ENCODE results near the gene FMN1.

Gene FMN1

DNA sequence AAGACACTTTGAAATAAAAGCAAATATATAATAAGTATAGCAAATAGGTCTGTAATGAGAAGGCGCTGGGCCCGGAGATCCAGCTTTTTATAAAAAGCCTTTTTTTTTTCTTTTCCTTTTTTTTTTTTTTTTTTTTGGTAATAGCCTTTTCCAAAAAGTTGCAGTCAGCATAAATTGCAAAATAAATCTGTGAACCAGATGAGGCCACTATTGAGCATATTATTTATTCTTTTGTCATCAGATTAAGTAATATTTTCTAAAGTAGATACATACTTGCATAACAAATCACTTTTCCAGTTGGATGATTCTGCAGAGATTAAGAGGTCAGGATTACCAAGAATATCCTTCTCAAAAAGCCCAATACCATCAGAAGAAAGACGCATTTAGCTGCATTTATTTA, 24.9 kb downstream of the FMN1 start:
- H3K4me3 ChIP-seq (ENCODE audit: low read length), result no peak overlapping the region
- no peak for DNase-seq (ENCODE audit: low read depth)
- TF ChIP-seq, protein P1, sequence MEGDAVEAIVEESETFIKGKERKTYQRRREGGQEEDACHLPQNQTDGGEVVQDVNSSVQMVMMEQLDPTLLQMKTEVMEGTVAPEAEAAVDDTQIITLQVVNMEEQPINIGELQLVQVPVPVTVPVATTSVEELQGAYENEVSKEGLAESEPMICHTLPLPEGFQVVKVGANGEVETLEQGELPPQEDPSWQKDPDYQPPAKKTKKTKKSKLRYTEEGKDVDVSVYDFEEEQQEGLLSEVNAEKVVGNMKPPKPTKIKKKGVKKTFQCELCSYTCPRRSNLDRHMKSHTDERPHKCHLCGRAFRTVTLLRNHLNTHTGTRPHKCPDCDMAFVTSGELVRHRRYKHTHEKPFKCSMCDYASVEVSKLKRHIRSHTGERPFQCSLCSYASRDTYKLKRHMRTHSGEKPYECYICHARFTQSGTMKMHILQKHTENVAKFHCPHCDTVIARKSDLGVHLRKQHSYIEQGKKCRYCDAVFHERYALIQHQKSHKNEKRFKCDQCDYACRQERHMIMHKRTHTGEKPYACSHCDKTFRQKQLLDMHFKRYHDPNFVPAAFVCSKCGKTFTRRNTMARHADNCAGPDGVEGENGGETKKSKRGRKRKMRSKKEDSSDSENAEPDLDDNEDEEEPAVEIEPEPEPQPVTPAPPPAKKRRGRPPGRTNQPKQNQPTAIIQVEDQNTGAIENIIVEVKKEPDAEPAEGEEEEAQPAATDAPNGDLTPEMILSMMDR (IDR thresholded peaks at IDR 0.05; ENCODE audit: insufficient read depth, low read depth, low read length, missing control alignments), result no peak

DNA sequence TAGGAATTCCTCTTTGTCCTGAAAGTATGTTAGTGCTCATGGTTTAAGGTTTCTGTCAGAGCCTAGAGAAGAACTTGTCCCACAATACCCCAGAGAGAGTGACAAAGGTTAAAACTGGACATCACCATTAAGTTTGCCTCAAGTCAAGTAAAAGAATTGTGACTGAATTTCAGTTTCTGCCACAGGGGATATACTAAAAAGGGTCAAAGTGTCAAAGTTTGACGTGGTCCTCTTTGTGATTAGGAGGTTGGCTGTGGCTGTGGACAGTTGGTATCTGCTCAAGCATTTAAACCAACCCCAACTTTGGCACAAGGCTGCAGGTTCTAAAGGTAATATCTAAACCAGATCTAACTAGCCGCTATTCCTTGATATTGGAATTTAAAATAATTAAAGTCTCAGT, 26.1 kb downstream of the FMN1 start:
- TF ChIP-seq, protein P1 (IDR thresholded peaks at IDR 0.05; ENCODE audit: insufficient read depth, low read depth, low read length, missing control alignments), result no peak
- no peak overlapping the region for H3K4me3 ChIP-seq (ENCODE audit: low read length)
- DNase-seq (ENCODE audit: low read depth), result no peak

DNA sequence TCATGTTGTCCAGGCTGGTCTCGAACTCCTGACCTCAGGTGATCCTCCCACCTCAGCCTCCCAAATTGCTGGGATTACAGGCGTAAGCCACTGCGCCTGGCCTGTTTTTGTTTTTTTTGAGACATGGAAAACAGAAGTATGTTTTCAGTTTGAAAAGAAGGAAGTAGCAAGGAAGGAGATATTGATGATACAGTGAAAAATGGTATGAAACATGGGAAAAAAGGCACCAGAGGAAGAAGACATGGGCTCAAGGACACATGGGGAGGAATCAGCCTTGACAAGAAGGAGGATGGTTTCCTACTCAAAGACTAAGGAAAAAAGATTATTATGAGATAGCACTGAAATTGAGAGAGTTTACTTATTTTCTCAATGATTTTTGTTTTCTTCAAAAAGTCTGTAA, 30.7 kb downstream of the FMN1 start:
- TF ChIP-seq, protein P1 (IDR thresholded peaks at IDR 0.05; ENCODE audit: insufficient read depth, low read depth, low read length, missing control alignments), result no peak
- H3K4me3 ChIP-seq (ENCODE audit: low read length), result no peak overlapping the region
- DNase-seq (ENCODE audit: low read depth), result no peak

DNA sequence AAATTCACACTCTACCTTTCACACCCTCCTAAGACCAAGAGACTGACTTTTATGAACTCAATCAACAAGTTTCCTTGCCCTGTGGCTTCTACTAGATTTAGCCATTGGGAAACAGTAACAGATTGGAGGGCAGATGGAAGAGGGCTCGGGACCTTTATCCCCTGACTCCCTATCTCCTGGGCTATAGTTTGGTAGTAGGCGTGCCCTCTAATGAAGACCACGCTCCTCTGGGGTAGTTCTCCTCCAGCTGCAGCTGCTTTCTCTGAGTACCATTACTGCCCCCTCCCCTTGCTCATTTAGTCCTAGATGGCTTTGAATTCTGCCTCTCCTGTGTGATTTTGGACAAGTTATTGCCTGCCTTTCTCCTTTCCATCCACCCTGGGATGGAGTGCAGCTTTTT, 33.3 kb downstream of the FMN1 start:
- DNase-seq (ENCODE audit: low read depth), result no peak
- TF ChIP-seq, protein P1 (IDR thresholded peaks at IDR 0.05; ENCODE audit: insufficient read depth, low read depth, low read length, missing control alignments), result no peak
- no peak overlapping the region for H3K4me3 ChIP-seq (ENCODE audit: low read length)

DNA sequence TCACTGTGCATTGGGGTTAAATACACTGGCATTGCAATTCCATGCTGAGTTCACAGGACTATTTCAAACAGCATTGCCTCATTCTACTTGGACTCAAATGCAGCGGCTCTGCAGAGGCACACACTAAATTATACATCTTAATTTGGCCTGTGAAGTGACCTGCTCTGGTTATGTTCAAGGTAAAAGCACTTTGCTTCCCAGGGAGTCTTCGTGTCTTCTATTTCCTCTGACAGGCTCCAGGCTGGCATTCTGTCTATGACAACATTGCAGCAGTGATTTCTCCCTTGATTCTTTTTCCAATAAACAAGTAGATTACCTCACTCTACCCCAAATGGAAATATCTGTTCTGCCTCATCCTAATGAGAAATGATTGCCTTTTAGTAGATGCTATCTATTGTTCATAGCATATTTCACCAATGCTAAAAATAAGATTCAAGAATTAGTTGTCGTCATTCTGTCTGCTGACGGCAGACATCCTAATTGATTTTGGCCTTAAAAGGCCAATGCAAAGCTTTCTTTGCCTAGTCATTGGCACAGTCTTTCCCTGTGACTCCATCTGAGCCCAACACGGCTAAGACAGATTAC, 33.8 kb downstream of the FMN1 start:
- no peak overlapping the region for H3K4me3 ChIP-seq (ENCODE audit: low read length)
- TF ChIP-seq, protein P1 (IDR thresholded peaks at IDR 0.05; ENCODE audit: insufficient read depth, low read depth, low read length, missing control alignments), result no peak
- DNase-seq (ENCODE audit: low read depth), result no peak

DNA sequence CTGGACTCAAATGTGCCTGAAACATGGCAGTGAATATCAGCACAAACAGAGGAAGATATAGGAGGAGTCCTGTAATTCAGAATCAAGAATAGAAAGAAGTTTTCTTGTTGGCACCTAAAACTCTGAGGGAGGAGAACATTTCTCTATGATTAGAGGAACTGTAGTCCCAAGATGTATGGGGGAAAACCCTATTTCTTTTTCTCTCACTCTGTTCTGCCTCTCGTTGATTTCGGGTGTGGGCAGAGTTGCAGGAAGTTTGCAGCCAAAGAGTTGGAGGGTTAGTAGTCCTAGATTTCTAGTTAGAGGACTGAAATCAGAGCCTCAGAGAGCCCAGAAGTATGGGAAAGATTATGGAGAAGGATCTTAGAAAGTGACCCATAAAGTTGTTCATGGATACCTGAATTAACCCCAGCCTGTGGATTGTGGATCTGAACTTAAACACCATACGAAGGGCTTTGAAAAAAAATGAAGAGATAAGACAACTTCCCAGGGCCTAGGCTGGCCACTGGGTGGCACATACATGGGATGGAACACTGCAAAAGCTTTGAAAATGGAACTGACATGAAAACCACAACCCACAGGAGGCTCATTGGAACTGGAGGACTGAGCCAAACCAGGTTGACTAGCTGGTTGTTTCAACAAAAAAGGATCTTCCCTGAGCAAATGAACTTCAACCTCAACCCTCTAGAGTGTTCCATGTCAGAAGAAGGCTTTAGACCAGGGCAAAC, 34.6 kb downstream of the FMN1 start:
- DNase-seq (ENCODE audit: low read depth), result no peak
- no peak overlapping the region for H3K4me3 ChIP-seq (ENCODE audit: low read length)
- TF ChIP-seq, protein P1 (IDR thresholded peaks at IDR 0.05; ENCODE audit: insufficient read depth, low read depth, low read length, missing control alignments), result no peak

DNA sequence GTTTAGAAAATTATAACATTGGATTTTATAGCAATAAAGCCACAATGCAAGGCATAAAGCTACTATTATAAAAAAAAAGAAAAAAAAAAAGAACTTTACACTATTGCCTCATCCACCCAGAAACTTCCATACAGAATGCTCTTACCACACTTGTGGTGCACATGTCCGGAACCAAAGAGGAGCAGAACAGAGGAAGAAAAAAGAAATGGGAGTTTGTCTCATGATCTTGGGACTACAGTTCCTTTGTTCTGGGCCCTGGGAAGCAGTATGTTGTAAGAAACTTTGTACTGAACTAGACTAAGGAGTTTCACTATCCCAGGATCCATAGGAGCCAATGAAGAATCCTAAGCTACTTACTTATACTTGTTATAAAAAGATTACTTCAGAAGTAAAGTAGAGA, 36.1 kb downstream of the FMN1 start:
- no peak overlapping the region for H3K4me3 ChIP-seq (ENCODE audit: low read length)
- DNase-seq (ENCODE audit: low read depth), result no peak
- TF ChIP-seq, protein P1 (IDR thresholded peaks at IDR 0.05; ENCODE audit: insufficient read depth, low read depth, low read length, missing control alignments), result no peak

Data from epithelial cell of esophagus (primary cell).